DOHH2 (cell line): ENCODE results near the gene FAU.

Source experiments
- H3F3A ChIP-seq: fragments of 200-600 bp; sonication (generic), shearing (Covaris generic); 2 replicates; pipeline ENCODE4 v1.6.0; 2016; ENCODE audit warnings: antibody characterized with exemption, mild to moderate bottlenecking; ENCODE audit not compliant: control insufficient read depth, insufficient read depth
- H3K27ac ChIP-seq: fragments of 200-600 bp; sonication (generic); 2 replicates; pipeline ENCODE4 v1.5.1; 2014; ENCODE audit warnings: low read depth, mild to moderate bottlenecking, low read length, moderate library complexity
- H3K27me3 ChIP-seq: fragments of 200-600 bp; sonication (generic); 2 replicates; pipeline ENCODE4 v1.6.1; 2014; ENCODE audit warnings: mild to moderate bottlenecking, low read length, mixed read lengths; ENCODE audit not compliant: control insufficient read depth
- H3K36me3 ChIP-seq: fragments of 200-600 bp; sonication (generic); 2 replicates; pipeline ENCODE4 v1.6.1; 2014; ENCODE audit warnings: mild to moderate bottlenecking, low read length, moderate library complexity, mixed read lengths; ENCODE audit not compliant: control insufficient read depth
- H3K4me1 ChIP-seq: fragments of 200-600 bp; sonication (generic); 2 replicates; pipeline ENCODE4 v1.6.1; 2014; ENCODE audit warnings: mild to moderate bottlenecking, low read length, mixed read lengths; ENCODE audit not compliant: control insufficient read depth
- H3K4me2 ChIP-seq: fragments of 200-600 bp; sonication (generic); 2 replicates; pipeline ENCODE4 v1.6.0; 2014; ENCODE audit warnings: mild to moderate bottlenecking, low read length, moderate library complexity
- H3K4me3 ChIP-seq: fragments of 200-600 bp; sonication (generic); 2 replicates; pipeline ENCODE4 v1.5.1; 2014; ENCODE audit warnings: mild to moderate bottlenecking, low read length, mixed read lengths
- H3K79me2 ChIP-seq: fragments of 200-600 bp; sonication (generic); 2 replicates; pipeline ENCODE4 v1.6.1; 2014; ENCODE audit warnings: mild to moderate bottlenecking, low read length, mixed read lengths; ENCODE audit not compliant: control insufficient read depth
- H3K9me2 ChIP-seq: fragments of 200-600 bp; sonication (generic); replicated peaks from 2 replicates; pipeline ENCODE4 v1.6.1; 2014; ENCODE audit warnings: mild to moderate bottlenecking, low read length, mixed read lengths; ENCODE audit not compliant: control insufficient read depth
- H3K9me3 ChIP-seq: fragments of 200-600 bp; sonication (generic); 2 replicates; pipeline ENCODE4 v1.6.1; 2014; ENCODE audit warnings: antibody characterized with exemption, low read length, mixed read lengths; ENCODE audit not compliant: control insufficient read depth, insufficient read depth
- H4K20me1 ChIP-seq: fragments of 200-600 bp; sonication (generic); 2 replicates; pipeline ENCODE4 v1.6.0; 2014; ENCODE audit warnings: low read depth, mild to moderate bottlenecking, antibody characterized with exemption, low read length, moderate library complexity; ENCODE audit not compliant: control insufficient read depth, insufficient read depth
- CTCF ChIP-seq: fragments of 200-600 bp; sonication (generic); IDR thresholded peaks from one replicate; pipeline ENCODE4 v1.5.1; 2014; ENCODE audit warnings: antibody characterized with exemption, mild to moderate bottlenecking, low read depth, low read length; ENCODE audit not compliant: poor library complexity, severe bottlenecking
- EZH2phosphoT487 ChIP-seq: fragments of 200-600 bp; sonication (generic); IDR thresholded peaks from 2 replicates; pipeline ENCODE4 v1.6.1; 2017; ENCODE audit warnings: borderline replicate concordance, mild to moderate bottlenecking, antibody characterized with exemption, low read length, moderate library complexity, mixed read lengths

Gene FAU

DNA sequence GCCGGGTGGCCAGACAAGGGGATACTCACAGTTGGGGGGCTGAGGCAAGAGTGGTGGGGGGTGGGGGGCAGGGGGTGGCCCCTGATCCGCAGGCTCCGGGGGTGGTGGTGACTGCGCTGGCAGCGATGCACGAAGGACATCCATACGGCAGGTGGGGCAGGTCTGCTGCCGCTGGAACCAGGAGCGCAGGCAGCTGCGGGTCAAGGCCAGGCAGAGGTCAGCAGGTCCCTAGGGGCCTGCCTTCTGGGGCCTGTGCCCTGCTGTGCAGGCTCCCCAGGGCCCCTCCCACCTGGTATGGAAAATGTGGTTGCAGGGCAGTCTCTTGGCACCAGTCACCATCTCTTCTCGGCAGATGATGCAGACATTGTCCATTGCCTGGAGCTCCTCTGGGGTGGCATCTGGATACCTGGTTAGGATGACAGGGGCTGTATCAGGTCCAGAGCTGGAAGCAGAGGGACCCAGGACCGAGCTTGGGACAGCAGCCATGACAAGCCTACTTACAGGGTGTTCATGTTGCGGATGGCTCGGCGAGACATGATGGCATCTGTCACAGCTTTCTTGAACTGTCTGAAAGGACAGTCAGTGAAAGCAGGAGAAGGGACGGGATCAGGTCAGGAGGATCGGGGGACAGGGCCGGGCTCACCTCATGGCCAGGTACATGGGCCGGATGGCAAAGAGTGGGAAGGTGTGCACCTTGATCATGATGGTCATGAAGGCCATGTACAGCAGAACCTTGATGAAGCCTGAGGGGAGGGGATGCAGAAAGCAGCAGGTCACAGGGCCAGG, 8.9 kb upstream of the FAU start:
- Histone ChIP-seq H3F3A (peaks cover 68% of the 10 kb centered on the region), H3K36me3 (peaks cover 83% of the 10 kb centered on the region), H3K4me3 (peak overlapping the region; percentile 99), H3K27me3 (no peaks in the 10 kb centered on the region), H3K4me2 (peak overlapping the region; percentile 99), H4K20me1 (peaks cover 23% of the 10 kb centered on the region; the same call in 1 of the 2 replicates), H3K9me3 (no peaks in the 10 kb centered on the region), H3K9me2 (no peaks in the 10 kb centered on the region), H3K27ac (peak overlapping the region; percentile 100), H3K79me2 (peaks cover 54% of the 10 kb centered on the region), H3K4me1 (peaks cover 46% of the 10 kb centered on the region)
- no peak for TF ChIP-seq CTCF
- TF ChIP-seq EZH2phosphoT487 = no peak

DNA sequence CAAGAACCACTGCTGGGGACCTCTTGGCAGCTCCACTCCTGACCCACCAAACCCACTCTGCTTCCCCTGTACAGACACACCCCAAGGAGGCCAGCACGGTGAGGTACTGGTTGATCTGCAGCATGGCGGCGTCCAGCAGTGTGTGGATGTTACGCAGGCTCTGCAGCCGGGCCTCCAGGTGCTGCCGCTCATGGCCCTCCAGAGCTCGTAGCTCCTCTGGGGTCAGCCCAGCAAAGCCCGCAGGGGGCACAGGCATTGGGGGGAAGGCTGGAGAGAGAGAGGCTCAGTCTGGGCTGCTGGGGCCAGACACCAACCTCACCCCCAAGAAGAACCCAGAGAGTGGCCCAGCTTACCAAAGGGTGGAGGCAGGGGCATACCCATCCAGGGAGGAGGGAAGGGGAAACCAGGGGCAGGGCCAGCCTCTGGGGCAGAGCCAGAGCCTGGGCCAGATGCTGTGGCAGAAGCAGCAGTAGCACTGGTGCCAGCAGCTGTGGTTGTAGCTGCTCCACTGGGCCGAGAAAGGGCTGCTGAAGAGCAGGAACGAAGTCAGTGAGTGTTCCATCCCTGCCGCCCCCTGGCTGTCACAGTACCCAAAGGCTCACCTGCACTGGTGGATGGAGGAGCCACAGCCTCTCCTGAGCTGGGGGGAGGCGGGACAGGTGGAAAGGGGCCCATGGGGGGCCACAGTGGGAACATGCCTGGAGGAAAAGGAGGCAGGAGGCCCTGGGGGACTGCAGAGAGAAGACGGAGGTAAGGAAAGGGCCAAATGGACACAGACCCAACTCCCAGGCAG, 7.9 kb upstream of the FAU start:
- H3F3A ChIP-seq = peaks cover 73% of the 10 kb centered on the region
- H3K4me1 ChIP-seq = peaks cover 41% of the 10 kb centered on the region
- peaks cover 92% of the 10 kb centered on the region for H3K36me3 ChIP-seq
- TF ChIP-seq CTCF (no peak), EZH2phosphoT487 (no peak)
- H4K20me1 ChIP-seq = peaks cover 23% of the 10 kb centered on the region; the same call in 1 of the 2 replicates
- peak overlapping the region; percentile 99 for H3K4me2 ChIP-seq
- peak overlapping the region; percentile 10; the same call in 1 of the 2 replicates for H3K4me3 ChIP-seq
- peak overlapping the region; percentile 100 for H3K27ac ChIP-seq
- no peaks in the 10 kb centered on the region for H3K9me3 ChIP-seq
- no peaks in the 10 kb centered on the region for H3K9me2 ChIP-seq
- H3K79me2 ChIP-seq = peaks cover 53% of the 10 kb centered on the region
- H3K27me3 ChIP-seq = no peaks in the 10 kb centered on the region

DNA sequence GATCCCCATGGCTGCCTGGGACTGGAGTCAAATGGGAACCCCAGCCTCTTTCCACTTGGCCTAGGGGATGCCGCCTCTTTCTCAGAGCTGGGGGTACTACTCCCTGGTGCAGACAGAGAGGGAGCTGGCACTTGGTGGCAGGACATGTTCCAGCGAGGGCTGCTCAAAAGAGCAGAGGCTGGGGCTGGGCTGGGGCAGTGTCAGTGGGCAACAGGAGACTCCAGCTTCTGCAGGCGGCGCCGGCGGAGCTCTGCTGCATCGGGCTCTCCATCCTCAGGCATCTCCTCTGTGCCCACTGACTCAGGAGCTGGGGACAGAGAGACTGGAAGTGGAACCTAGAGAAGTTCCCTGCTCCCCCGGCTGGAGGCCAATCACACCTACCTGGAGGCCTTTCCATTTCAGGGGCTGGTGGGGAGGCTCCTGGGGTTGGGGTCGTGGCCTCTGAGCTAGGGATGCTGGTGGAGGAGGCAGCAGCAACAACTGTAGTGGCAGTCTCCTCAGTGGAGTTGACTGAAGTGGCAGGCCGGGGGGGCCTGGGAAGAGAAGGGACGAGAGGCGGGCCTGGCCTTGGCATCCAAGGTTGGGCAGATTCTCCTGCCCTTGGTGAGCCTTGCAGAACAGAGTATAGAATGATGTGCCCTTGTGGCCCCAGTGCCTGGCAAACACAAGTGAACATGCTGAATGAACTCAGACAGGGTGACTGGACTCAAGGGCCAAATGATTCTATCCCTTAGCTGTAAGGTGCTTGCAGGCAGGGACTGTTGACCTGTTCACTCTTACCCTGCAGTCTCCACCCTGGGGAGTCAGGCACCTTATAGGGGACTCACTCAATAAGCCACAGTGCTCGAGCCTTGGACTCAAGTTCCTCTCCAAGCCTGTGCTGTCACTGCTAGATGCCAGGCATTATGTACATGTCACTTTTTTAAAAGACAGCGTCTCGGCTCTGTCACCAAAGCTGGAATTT, 6.5 kb upstream of the FAU start:
- no peak overlapping the region for H3K4me3 ChIP-seq
- TF ChIP-seq CTCF (no peak), EZH2phosphoT487 (no peak)
- no peaks in the 10 kb centered on the region for H3K9me3 ChIP-seq

More for the DNA sequence above, 6.5 kb upstream of the FAU start:
- no peaks in the 10 kb centered on the region for H3K9me2 ChIP-seq
- H3F3A ChIP-seq = peaks cover 75% of the 10 kb centered on the region
- peak overlapping the region; percentile 5; the same call in 1 of the 2 replicates for H3K4me2 ChIP-seq
- H3K36me3 ChIP-seq = peaks cover 96% of the 10 kb centered on the region
- H3K4me1 ChIP-seq = peaks cover 49% of the 10 kb centered on the region
- peaks cover 23% of the 10 kb centered on the region; the same call in 1 of the 2 replicates for H4K20me1 ChIP-seq
- H3K27me3 ChIP-seq = no peaks in the 10 kb centered on the region
- H3K79me2 ChIP-seq = peaks cover 56% of the 10 kb centered on the region
- peak overlapping the region; percentile 100 for H3K27ac ChIP-seq
